Effector memory CD8-positive, alpha-beta T cell (primary cell): ENCODE measurements around the gene GM2A.
"Not testable (repeated sequence)": the region's sequence is repeated elsewhere in the genome, so short reads cannot be mapped to it uniquely, and the experiment has no call there.

Experiments
- ATAC-seq: fragments of 150-1000 bp; cut with Tn5 transposase; replicated peaks from 2 replicates; pipeline ENCODE4 v1.10.0; 2021; ENCODE audit warnings: mild to moderate bottlenecking, moderate library complexity
- DNase-seq, 3 experiments: peaks; one replicate each; pipeline ENCODE4 v3.0.0; 2021
- H3K27ac Mint-ChIP-seq, 2 donors: one replicate each; pipeline ENCODE4 v1.8.0; 2022; ENCODE audit warnings: mild to moderate bottlenecking in 2 of 2, mixed read lengths in 2 of 2, moderate library complexity in 2 of 2
- H3K27me3 Mint-ChIP-seq, 2 donors: one replicate each; pipeline ENCODE4 v1.8.0; 2022; ENCODE audit warnings: mixed read lengths in 2 of 2
- H3K36me3 Mint-ChIP-seq: one replicate; pipeline ENCODE4 v1.8.0; 2022; ENCODE audit warnings: mild to moderate bottlenecking, moderate library complexity, mixed read lengths; ENCODE audit not compliant: insufficient read depth
- H3K4me1 Mint-ChIP-seq, 2 donors: one replicate each; pipeline ENCODE4 v1.8.0; 2022; ENCODE audit warnings: low read depth in 2 of 2, mixed read lengths in 2 of 2
- H3K4me3 Mint-ChIP-seq, 2 donors: one replicate each; pipeline ENCODE4 v1.8.0; 2022; ENCODE audit warnings: mild to moderate bottlenecking in 2 of 2, mixed read lengths in 2 of 2, moderate library complexity in 2 of 2
- H3K9me3 Mint-ChIP-seq, 2 donors: one replicate each; pipeline ENCODE4 v1.8.0; 2022; ENCODE audit warnings: mixed read lengths in 2 of 2

The GM2A gene

GRCh38 chr5:151295138-151295537 lies 42.2 kb downstream of the GM2A start:
- H3K9me3 Mint-ChIP-seq = no peaks in the 10 kb centered on the region
- peaks cover 0 to 6% of the 10 kb centered on the region in 2 donors for H3K4me1 Mint-ChIP-seq
- no peak for DNase-seq
- H3K36me3 Mint-ChIP-seq = no peaks in the 10 kb centered on the region
- ATAC-seq = no peak
- H3K4me3 Mint-ChIP-seq = no peak overlapping the region
- H3K27me3 Mint-ChIP-seq = peaks cover 39 to 48% of the 10 kb centered on the region in 2 donors
- H3K27ac Mint-ChIP-seq = no peak overlapping the region

DNA sequence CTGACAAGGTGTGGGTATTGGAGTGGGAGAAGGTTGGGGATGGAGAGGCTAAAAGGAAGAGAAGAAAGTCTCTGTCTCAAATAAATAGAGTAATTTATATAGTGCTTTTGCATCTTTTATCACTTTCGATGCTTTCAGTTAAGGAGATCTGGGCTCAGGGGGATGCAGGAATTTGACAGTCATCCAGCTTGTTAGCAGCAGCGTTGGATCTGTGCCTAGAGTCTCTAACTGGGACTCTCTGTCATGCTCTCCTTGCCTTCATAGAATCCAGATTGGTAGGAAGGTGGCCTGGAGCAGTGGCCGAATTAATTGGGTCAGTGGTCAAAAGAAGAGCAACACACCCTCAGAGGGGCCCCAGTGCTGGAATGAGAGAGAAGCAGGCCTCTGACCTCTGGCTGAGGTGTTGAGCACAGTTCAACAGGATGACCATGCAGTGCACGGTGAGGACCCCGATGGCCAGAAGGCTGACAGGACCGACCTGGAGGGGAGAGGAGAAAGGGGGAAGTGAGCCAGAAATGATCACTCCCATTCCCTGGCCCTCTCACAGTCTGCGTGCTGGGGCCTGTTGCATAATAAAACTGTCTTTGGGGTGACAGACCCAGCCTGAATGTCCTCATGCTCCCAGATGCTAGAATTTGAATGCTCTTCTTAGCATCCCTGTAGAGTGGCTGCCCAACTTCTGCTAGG lies 42.9 kb downstream of the GM2A start:
- DNase-seq = no peak
- Mint-ChIP-seq H3K4me1 (peaks cover 0 to 6% of the 10 kb centered on the region in 2 donors), H3K9me3 (no peaks in the 10 kb centered on the region)

DNA sequence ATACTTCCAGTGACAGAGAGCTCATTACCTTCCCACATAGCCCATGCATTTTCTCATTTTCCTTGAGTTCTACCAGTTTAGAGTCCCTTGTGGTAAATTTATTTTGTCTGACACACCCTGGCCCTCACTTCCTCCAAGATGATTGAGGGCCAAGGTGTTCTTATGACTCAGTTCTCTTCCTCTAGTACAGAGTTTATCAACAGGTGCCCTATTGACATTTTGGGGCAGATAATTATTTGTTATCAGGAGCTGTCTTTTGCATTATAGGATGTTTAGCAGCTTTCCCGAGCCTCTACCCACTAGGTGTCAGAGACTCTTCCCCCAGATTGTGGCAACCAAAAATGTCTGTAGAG lies 43.5 kb downstream of the GM2A start:
- no peak overlapping the region for H3K27ac Mint-ChIP-seq
- H3K4me1 Mint-ChIP-seq = peaks cover 0 to 6% of the 10 kb centered on the region in 2 donors
- DNase-seq = no peak
- no peak overlapping the region for H3K4me3 Mint-ChIP-seq
- H3K9me3 Mint-ChIP-seq = no peaks in the 10 kb centered on the region
- peaks cover 50 to 62% of the 10 kb centered on the region in 2 donors for H3K27me3 Mint-ChIP-seq
- no peaks in the 10 kb centered on the region for H3K36me3 Mint-ChIP-seq
- ATAC-seq = no peak

More for the DNA sequence above, 42.9 kb downstream of the GM2A start:
- no peaks in the 10 kb centered on the region for H3K36me3 Mint-ChIP-seq
- H3K27me3 Mint-ChIP-seq = peaks cover 45 to 56% of the 10 kb centered on the region in 2 donors
- H3K4me3 Mint-ChIP-seq = no peak overlapping the region
- ATAC-seq = no peak
- H3K27ac Mint-ChIP-seq = no peak overlapping the region

GRCh38 chr5:151296974-151297373 lies 44.0 kb downstream of the GM2A start:
- no peak overlapping the region for H3K27ac Mint-ChIP-seq
- H3K4me3 Mint-ChIP-seq = no peak overlapping the region
- no peaks in the 10 kb centered on the region for H3K36me3 Mint-ChIP-seq
- ATAC-seq (no peak), DNase-seq (no peak)
- H3K4me1 Mint-ChIP-seq = peaks cover 0 to 6% of the 10 kb centered on the region in 2 donors
- H3K27me3 Mint-ChIP-seq = peaks cover 55 to 67% of the 10 kb centered on the region in 2 donors
- no peaks in the 10 kb centered on the region for H3K9me3 Mint-ChIP-seq

- Mint-ChIP-seq H3K36me3 (no peaks in the 10 kb centered on the region), H3K27me3 (peaks cover 66 to 80% of the 10 kb centered on the region in 2 donors), H3K9me3 (no peaks in the 10 kb centered on the region), H3K27ac (no peak overlapping the region), H3K4me3 (no peak overlapping the region), H3K4me1 (peaks cover 0 to 6% of the 10 kb centered on the region in 2 donors)
- peak; percentile 47 for ATAC-seq
- DNase-seq = peak in 1 of 3 experiments; percentile 2
These were observed 45.3 kb downstream of the GM2A start for GRCh38 chr5:151298063-151298855.

GRCh38 chr5:151303666-151304065 lies 50.7 kb downstream of the GM2A start, which contains the start of gene SLC36A3:
SLC36A3 (minus strand) TSS chr5:151303766; CDS start chr5:151303354, 412 bp downstream.
- peaks cover 48 to 55% of the 10 kb centered on the region in 2 donors for H3K27me3 Mint-ChIP-seq
- no peak for ATAC-seq
- H3K4me3 Mint-ChIP-seq = no peak within 1 kb of the TSS
- no peaks in the 10 kb centered on the region for H3K36me3 Mint-ChIP-seq
- H3K4me1 Mint-ChIP-seq = no peaks in the 10 kb centered on the region
- DNase-seq = no peak
- no peaks in the 10 kb centered on the region for H3K9me3 Mint-ChIP-seq
- H3K27ac Mint-ChIP-seq = no peak within 1 kb of the TSS

GRCh38 chr5:151309266-151309665 lies 56.3 kb downstream of the GM2A start:
- not testable (repeated sequence) for H3K36me3 Mint-ChIP-seq, H3K27ac Mint-ChIP-seq, ATAC-seq, DNase-seq, H3K4me1 Mint-ChIP-seq, H3K4me3 Mint-ChIP-seq, H3K9me3 Mint-ChIP-seq
- H3K27me3 Mint-ChIP-seq = peaks cover 34 to 38% of the 10 kb centered on the region in 2 donors

DNA sequence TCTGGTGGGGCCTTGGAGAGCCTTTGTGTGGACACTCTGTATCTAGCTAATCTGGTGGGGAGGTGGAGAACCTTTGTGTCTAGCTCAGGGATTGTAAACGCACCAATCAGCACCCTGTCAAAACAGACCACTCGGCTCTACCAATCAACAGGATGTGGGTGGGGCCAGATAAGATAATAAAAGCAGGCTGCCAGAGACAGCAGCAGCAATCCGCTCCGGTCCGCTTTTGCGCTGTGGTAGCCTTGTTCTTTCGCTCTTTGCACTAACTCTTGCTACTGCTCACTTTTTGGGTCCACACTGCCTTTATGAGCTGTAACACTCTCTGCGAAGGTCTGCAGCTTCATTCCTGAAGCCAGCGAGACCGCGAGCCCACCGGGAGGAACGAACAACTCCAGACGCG lies 56.8 kb downstream of the GM2A start:
- H3K9me3 Mint-ChIP-seq, H3K27ac Mint-ChIP-seq, H3K36me3 Mint-ChIP-seq, H3K4me3 Mint-ChIP-seq, ATAC-seq, H3K4me1 Mint-ChIP-seq, DNase-seq: not testable (repeated sequence)
- peaks cover 37% of the 10 kb centered on the region in 2 donors for H3K27me3 Mint-ChIP-seq

DNA sequence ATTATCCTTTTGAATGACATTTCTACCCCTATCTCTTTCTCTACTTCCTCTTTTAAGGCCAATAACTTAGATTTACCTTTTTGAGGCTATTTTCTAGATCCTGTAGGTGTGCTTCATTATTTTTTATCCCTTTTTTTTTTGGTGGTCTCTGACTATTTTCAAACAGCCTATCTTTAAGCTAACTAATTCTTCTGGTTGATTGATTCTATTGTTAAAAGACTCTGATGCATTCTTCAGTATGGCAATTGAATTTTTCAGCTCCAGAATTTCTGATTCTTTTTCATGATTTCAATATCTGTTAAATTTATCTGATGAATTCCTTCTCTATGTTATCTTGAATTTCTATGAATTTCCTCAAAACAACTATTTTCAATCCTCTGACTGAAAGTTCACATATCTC lies 57.9 kb downstream of the GM2A start:
- DNase-seq = no peak
- peaks cover 0 to 1% of the 10 kb centered on the region in 2 donors for H3K4me1 Mint-ChIP-seq
- ATAC-seq = no peak
- peaks cover 38 to 42% of the 10 kb centered on the region in 2 donors for H3K27me3 Mint-ChIP-seq
- no peak overlapping the region for H3K27ac Mint-ChIP-seq
- no peak overlapping the region for H3K4me3 Mint-ChIP-seq
- H3K36me3 Mint-ChIP-seq = no peaks in the 10 kb centered on the region
- H3K9me3 Mint-ChIP-seq = peaks cover 0 to 8% of the 10 kb centered on the region in 2 donors

DNA sequence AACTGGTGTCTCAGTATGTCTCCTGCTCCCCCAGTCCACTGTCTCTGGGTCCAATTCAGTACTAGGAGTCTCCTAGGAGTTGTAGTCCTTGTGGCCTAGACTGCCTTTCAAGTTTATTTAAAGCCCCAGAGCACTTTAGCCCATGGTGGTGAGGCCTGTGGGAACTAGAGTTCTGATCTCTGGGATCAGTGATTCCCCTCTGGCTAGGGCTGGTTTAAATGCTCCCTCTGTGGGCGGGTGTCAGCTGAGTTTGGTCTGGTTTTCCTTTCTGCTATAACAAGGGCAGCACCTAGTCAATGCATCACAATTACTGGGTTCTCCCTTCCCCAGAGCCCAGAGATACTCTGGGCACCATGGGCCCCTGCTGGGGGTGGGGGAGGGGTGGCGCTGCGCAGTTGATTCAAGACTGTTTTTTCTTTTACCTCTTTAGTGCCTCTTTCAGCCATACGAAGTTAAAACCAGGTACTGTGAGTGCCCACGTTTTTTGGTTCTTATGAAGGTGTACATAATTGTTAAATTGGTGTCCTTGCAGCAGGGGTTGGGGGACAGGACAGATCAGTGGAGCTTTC lies 59.9 kb downstream of the GM2A start:
- no peak overlapping the region for H3K27ac Mint-ChIP-seq
- peaks cover 0 to 3% of the 10 kb centered on the region in 2 donors for H3K4me1 Mint-ChIP-seq
- H3K36me3 Mint-ChIP-seq = no peaks in the 10 kb centered on the region
- H3K9me3 Mint-ChIP-seq = peaks cover 0 to 8% of the 10 kb centered on the region in 2 donors
- ATAC-seq (no peak), DNase-seq (no peak)
- H3K4me3 Mint-ChIP-seq = no peak overlapping the region
- H3K27me3 Mint-ChIP-seq = peaks cover 40 to 61% of the 10 kb centered on the region in 2 donors

- Mint-ChIP-seq H3K27ac (no peak overlapping the region), H3K9me3 (peaks cover 0 to 8% of the 10 kb centered on the region in 2 donors), H3K36me3 (no peaks in the 10 kb centered on the region), H3K4me3 (no peak overlapping the region), H3K27me3 (peaks cover 40 to 61% of the 10 kb centered on the region in 2 donors), H3K4me1 (peaks cover 0 to 3% of the 10 kb centered on the region in 2 donors)
- no peak for ATAC-seq
- DNase-seq = no peak
These were observed 60.4 kb downstream of the GM2A start for GRCh38 chr5:151313357-151313756.

DNA sequence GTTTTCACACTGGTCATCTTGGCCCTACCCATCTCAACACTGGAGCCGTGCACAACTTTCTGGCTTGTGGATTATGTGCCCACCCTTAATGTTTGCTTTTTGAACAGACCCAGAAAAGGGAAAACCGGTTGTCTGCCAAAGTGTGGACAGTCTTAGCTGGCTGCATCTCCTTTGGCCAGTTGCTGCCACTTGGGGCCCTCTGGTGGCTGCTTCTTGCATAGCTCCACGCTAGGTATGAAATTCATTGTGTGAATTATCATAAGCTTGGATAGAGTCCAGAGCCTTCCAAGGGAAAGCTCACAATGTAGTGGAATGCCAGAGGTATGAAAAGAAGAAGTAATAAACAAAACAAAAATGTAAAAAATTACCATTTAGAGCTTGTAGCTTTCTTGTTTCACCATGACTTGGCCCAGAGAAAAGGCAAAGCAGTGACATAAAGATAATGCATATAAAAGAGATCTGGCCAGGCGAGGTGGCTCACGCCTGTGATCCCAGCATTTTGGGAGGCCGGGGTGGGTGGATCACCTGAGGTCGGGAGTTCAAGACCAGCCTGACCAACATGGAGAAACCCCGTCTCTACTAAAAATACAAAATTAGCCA lies 63.1 kb downstream of the GM2A start:
- ATAC-seq = peak; percentile 48
- H3K36me3 Mint-ChIP-seq = no peaks in the 10 kb centered on the region
- H3K4me1 Mint-ChIP-seq = peaks cover 0 to 3% of the 10 kb centered on the region in 2 donors
- peaks cover 31 to 49% of the 10 kb centered on the region in 2 donors for H3K27me3 Mint-ChIP-seq
- no peak overlapping the region for H3K27ac Mint-ChIP-seq
- peaks cover 0 to 3% of the 10 kb centered on the region in 2 donors for H3K9me3 Mint-ChIP-seq
- H3K4me3 Mint-ChIP-seq = no peak overlapping the region
- peak; percentile 36 to 50 (median 39) for DNase-seq

- no peak overlapping the region for H3K27ac Mint-ChIP-seq
- no peak for DNase-seq
- H3K36me3 Mint-ChIP-seq = no peaks in the 10 kb centered on the region
- ATAC-seq = no peak
- peaks cover 30 to 35% of the 10 kb centered on the region in 2 donors for H3K27me3 Mint-ChIP-seq
- H3K4me3 Mint-ChIP-seq = no peak overlapping the region
- peaks cover 0 to 3% of the 10 kb centered on the region in 2 donors for H3K4me1 Mint-ChIP-seq
- no peaks in the 10 kb centered on the region for H3K9me3 Mint-ChIP-seq
These were observed 64.9 kb downstream of the GM2A start for GRCh38 chr5:151317871-151318270.
